ENCODE data around the gene PUM2. TPM values are rescaled to one million over a fixed set of nuclear protein-coding genes. Genes with fewer than 3 reads are reported as not detected.

PUM2 gene
- total RNA-seq, 1 donor from 2014 or later = 76.6 TPM

DNA sequence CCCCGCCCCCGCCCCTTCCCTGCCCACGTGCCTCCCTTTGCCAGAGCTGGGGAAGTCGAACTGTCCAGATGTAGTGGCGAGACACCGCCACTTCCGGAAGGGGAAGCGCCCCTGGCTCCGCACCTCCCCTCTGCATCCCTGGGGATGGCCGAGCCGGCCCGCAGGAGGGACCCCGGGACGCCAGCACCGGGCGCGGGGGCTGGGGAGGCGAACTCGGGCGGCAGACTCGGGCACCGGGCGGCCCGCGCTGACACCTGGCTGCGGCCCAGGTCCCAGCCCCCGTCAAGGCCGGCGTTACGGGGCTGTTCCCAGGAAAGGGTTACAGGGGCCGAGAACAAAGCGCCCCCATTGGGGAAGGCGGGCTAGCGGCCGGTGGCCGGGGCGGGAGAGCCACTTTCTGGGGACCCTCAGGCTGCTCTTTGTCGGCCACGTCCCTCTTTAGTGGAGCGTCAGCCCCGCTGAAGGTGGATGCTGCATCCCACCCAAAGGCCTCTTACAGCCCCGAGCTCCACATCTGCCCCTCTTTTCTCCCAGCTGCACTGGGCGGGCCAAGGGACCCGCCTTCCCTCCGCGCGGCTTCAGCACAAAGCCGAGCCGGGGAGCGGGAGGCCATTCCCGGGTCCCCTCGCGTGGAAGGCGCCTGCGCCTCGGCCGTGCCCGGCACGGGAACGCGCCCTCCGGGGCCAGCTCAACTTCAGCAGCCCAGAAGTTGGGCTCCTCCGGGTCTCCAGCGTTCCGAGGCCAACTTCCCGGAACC lies 127.1 kb downstream of the PUM2 start:
- peak overlapping the region; percentile 64 to 73 for H3K4me3 ChIP-seq
- DNase-seq (ENCODE audit: extremely low spot score in 2 of 2) = no peak
- H3K27me3 ChIP-seq = no peaks in the 10 kb centered on the region
- no peaks in the 10 kb centered on the region for H3K9me3 ChIP-seq
- no peaks in the 10 kb centered on the region for H3K36me3 ChIP-seq
- H3K4me1 ChIP-seq = peaks cover 45% of the 10 kb centered on the region
- intact Hi-C loops (cut with DNase I) = no loop called here
- TF ChIP-seq POLR2A (IDR thresholded peaks at IDR 0.05) (no peak), POLR2AphosphoS5 (IDR thresholded peaks at IDR 0.05; ENCODE audit: insufficient read depth in 1 of 2, low read depth in 1 of 2) (peak in 1 of 2 donors; percentile 51)
- TF ChIP-seq, protein P1, sequence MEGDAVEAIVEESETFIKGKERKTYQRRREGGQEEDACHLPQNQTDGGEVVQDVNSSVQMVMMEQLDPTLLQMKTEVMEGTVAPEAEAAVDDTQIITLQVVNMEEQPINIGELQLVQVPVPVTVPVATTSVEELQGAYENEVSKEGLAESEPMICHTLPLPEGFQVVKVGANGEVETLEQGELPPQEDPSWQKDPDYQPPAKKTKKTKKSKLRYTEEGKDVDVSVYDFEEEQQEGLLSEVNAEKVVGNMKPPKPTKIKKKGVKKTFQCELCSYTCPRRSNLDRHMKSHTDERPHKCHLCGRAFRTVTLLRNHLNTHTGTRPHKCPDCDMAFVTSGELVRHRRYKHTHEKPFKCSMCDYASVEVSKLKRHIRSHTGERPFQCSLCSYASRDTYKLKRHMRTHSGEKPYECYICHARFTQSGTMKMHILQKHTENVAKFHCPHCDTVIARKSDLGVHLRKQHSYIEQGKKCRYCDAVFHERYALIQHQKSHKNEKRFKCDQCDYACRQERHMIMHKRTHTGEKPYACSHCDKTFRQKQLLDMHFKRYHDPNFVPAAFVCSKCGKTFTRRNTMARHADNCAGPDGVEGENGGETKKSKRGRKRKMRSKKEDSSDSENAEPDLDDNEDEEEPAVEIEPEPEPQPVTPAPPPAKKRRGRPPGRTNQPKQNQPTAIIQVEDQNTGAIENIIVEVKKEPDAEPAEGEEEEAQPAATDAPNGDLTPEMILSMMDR (IDR thresholded peaks at IDR 0.05) = no peak
- H3K27ac ChIP-seq = peak overlapping the region; percentile 94

DNA sequence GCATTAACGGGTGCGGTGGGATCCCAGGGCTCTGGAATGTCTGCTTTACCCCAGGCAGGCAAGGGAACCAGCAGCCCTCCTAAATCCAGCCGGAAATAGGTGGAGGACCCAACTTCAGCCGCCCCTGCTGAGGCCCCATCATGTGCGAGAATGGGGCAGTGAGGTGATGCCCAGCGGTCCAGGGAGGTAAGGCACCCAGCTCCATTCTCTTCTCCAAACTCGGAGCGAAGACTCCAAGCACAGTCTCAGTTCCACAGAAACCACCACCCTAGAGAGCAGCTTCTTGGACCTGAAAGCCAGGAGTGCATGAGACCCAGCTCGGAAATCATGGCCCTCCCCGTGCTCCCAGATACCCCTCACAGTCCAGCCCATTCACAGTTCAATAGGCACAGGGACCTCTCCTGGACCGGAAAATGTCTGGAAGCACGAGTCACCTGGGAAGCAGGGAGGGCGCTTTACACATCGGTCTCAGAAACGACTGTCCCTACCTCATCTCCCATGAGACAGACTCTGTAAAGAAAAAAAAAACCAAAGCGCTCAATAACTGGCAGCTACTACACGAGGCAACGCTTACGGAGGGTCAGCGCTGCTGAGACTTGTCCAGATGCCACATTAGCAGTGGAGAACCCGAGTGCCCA lies 127.8 kb downstream of the PUM2 start:
- peak overlapping the region; percentile 94 for H3K27ac ChIP-seq
- intact Hi-C loops (cut with DNase I) = no loop called here

DNA sequence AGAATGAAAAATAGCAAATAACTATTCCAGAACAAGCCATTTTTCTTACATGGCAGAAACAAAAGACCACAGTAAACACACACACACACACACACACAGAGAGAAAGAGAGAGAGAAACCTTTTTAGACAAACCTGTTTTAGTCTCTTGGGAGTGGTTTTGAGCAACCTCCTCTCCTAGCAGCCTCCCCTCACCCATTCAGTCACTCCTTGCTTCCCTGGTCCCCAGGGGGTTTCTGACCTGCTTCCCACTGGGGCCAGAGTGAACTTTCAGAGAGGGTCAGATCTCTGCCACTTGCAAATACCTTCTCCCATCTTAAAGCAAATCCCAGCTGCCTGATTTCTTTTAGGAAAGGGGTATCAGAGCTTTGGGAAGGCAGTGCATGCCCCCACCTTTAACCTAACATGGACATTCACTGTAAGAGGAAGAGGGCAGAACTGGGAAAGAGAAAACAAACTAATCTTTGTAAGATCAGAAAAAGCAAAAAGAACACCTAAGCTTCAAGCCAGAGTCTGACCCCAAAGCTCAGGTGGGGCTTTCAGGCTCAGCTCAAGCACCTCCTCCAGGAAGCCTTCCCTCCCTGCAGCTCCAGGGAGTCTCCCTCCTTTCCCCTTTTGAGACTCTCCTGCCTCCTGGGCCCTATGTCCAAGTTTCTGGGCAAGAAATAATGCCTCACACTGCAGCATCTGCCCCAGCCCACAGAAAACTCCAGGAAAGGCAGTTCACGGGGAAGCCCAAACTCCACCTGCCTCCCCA lies 128.5 kb downstream of the PUM2 start:
- peak overlapping the region; percentile 94 for H3K27ac ChIP-seq
- intact Hi-C loops (cut with DNase I) = no loop called here
- H3K9me3 ChIP-seq = no peaks in the 10 kb centered on the region
- H3K4me3 ChIP-seq = peak overlapping the region in 1 of 2 donors; percentile 64
- TF ChIP-seq, protein P1 (IDR thresholded peaks at IDR 0.05) = no peak
- TF ChIP-seq POLR2A (IDR thresholded peaks at IDR 0.05) = no peak
- TF ChIP-seq POLR2AphosphoS5 (IDR thresholded peaks at IDR 0.05; ENCODE audit: insufficient read depth in 1 of 2, low read depth in 1 of 2) = no peak
- no peaks in the 10 kb centered on the region for H3K36me3 ChIP-seq
- DNase-seq (ENCODE audit: extremely low spot score in 2 of 2) = no peak
- peaks cover 56% of the 10 kb centered on the region for H3K4me1 ChIP-seq
- H3K27me3 ChIP-seq = no peaks in the 10 kb centered on the region

More for the DNA sequence above, 127.8 kb downstream of the PUM2 start:
- H3K27me3 ChIP-seq = no peaks in the 10 kb centered on the region
- peaks cover 51% of the 10 kb centered on the region for H3K4me1 ChIP-seq
- TF ChIP-seq POLR2AphosphoS5 (IDR thresholded peaks at IDR 0.05; ENCODE audit: insufficient read depth in 1 of 2, low read depth in 1 of 2) = no peak
- TF ChIP-seq POLR2A (IDR thresholded peaks at IDR 0.05) = no peak
- TF ChIP-seq, protein P1 (IDR thresholded peaks at IDR 0.05) = no peak
- no peaks in the 10 kb centered on the region for H3K9me3 ChIP-seq
- no peaks in the 10 kb centered on the region for H3K36me3 ChIP-seq
- DNase-seq (ENCODE audit: extremely low spot score in 2 of 2) = no peak
- peak overlapping the region; percentile 64 to 73 for H3K4me3 ChIP-seq

DNA sequence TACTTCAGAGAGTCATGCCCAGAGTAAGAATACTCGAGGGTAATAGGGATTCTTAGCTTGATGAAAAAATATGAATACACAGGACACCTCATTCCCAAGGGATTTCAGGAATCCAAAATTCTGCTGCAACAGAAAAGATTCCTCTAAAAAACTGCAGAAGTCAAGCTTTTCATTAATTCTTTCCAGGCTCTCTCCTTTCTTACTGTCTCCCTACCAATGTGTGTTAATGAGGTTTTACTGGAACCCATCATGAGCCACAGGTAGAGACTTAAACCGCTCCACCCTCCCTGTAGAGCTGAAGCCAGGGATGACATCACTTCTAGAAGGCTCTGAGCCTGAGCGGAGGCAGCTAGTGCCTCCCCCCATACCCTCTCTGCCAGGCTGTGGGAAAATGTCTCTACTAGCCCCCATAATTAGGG lies 129.1 kb downstream of the PUM2 start:
- intact Hi-C loops (cut with DNase I) = no loop called here
- Histone ChIP-seq H3K4me3 (no peak overlapping the region), H3K27ac (peak overlapping the region; percentile 94), H3K4me1 (peaks cover 62% of the 10 kb centered on the region), H3K36me3 (no peaks in the 10 kb centered on the region), H3K9me3 (no peaks in the 10 kb centered on the region), H3K27me3 (no peaks in the 10 kb centered on the region)
- no peak for DNase-seq (ENCODE audit: extremely low spot score in 2 of 2)
- TF ChIP-seq, protein P1 (IDR thresholded peaks at IDR 0.05) = no peak
- peak in 1 of 2 donors; percentile 9 for TF ChIP-seq POLR2AphosphoS5 (IDR thresholded peaks at IDR 0.05; ENCODE audit: insufficient read depth in 1 of 2, low read depth in 1 of 2)

Data from vagina (tissue), 2 donors.